HG03354 (cell line): ENCODE results near the gene EDARADD.
"Not testable (repeated sequence)": the region's sequence is repeated elsewhere in the genome, so short reads cannot be mapped to it uniquely, and the experiment has no call there.

Experiments
- ATAC-seq: cut with Tn5 transposase; IDR thresholded peaks from one replicate; pipeline ENCODE4 v1.9.1; 2021; ENCODE audit warnings: mild to moderate bottlenecking; ENCODE audit not compliant: unreplicated experiment, poor library complexity, severe bottlenecking

The EDARADD gene

GRCh38 chr1:236472850-236473788 is 79.0 kb downstream of the EDARADD start:
- no peak for ATAC-seq

GRCh38 chr1:236476019-236476418 is 81.9 kb downstream of the EDARADD start:
- ATAC-seq, result no peak

- no peak for ATAC-seq
These were observed 86.8 kb downstream of the EDARADD start for GRCh38 chr1:236480758-236481436.

- ATAC-seq, result no peak
These were observed 90.4 kb downstream of the EDARADD start for GRCh38 chr1:236484310-236484971.

DNA sequence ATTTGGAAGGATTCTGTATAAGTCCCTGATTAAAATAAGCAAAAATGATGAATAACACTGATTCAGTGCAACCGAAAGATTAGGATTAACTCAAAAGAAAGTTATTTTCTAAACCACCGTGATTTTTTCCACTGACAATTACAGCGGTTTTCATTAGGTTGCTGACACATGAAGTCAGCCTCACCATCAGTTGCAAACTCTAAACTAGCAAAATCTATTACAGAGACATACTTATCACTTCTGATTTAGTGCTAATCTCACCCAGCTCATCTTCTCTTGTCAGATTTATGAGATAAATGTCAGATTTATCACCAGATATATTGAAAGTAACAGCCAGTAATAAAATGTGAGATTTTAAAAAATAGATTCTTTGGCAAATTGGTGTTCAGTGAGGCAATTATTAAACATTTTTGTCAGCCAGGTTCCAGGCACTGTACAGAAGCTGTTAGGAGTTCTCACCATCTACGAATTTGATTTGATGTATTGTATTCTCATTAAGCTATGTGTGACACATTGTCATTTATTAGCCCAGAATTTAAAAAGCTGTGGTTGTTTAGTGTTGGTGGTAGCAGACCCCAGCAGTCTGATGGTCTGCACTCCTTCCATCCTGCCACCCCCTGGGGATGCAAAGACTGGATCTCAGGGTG is 92.4 kb downstream of the EDARADD start:
- no peak for ATAC-seq

- ATAC-seq, result not testable (repeated sequence)
These were observed 95.1 kb downstream of the EDARADD start for GRCh38 chr1:236489161-236489560.

DNA sequence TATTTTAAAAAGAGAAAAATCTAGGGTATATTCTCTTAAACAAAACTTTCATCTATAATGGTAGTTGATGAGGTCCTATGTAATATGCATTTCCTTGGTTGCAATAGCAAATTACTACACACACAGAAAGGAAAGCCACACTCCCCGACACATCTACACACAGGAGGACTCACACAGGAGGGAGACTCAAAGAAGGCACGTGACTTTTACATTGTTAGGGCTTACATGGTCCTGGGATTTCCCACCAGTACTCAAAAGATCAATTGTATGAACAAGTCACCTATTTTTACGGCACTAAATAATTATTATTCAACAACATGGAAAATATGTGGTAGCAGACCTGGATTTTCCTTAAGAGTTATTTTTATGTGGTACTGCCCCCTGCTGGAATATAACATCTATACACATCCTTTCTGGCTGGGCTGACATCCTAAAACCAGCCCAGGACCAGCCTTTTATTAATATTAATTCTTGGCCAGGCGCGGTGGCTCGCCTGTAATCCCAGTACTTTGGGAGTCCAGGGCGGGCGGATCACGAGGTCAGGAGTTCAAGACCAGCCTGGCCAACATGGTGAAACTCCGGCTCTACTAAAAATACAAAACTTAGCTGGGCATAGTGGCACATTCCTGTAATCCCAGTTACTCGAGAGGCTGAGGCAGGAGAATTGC is 95.8 kb downstream of the EDARADD start:
- no peak for ATAC-seq

- no peak for ATAC-seq
These were observed 97.5 kb downstream of the EDARADD start for GRCh38 chr1:236491469-236492136.

DNA sequence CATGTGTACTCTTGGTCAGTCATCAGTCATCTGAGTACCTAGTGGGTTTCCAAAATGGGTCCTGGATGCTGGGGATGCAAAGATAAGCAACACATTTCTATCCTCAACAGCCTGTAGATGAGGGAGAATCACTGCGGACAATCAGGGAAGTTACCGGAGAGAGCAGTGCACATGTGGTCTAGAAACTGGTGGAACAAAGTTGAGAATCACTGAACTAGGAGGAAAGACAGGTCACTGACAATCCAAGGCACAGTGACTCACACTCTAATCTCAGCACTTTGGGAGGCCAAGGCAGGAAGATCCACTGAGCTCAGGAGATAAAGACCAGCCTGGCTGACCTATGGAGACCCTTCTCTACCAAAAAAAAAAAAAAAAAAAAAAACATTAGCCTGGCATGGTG is 98.3 kb downstream of the EDARADD start:
- no peak for ATAC-seq

DNA sequence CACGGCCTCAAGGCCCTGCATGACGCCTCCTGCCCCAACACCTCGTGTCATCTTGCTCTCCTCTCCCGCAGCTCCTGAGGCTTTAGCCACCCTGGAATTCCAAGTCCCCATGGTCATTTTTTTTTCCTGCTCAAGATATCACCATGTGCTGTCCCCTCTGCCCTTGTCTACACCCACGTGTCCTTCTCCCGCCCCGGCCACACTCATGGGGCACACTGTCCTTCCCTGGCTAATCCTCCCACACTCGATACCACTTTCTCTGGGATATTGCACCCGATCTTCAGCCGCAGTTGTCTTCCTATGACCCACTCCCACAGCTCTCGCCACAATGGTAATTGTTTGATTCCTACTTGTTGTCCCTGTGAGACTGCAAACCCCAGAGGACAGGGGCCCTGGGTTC is 100.0 kb downstream of the EDARADD start:
- ATAC-seq, result no peak

GRCh38 chr1:236494586-236495466 is 100.7 kb downstream of the EDARADD start:
- no peak for ATAC-seq

DNA sequence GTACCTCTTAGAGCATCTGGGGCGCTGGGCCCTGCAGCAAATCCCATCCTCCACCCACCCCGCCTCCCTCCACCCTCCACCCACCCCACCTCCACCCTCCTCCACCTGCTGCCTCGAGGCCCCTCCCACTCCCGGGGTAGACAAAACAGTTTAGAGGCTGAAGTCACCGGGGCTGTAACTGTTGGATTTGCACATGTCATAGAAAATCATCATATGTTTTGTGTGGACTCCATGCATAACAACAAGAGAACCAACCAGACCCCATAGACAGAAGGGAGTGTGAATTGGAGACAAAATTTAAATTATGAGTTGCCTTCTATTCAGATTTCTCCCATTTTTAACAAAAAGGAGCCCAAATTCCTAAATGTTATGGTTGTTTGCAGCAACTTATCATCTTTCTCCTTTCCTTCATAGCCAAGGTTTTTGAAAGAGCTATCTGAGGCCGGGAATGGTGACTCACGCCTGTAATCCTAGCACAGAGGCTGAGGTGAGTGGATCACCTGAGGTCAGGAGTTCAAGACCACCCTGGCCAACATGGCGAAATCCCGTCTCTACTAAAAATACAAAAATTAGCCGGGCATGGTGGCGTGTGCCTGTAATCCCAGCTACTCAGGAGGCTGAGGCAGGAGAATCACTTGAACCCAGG is 101.5 kb downstream of the EDARADD start:
- ATAC-seq, result no peak

GRCh38 chr1:236497908-236498307 is 103.8 kb downstream of the EDARADD start:
- ATAC-seq, result no peak

- no peak for ATAC-seq
These were observed 107.0 kb downstream of the EDARADD start for GRCh38 chr1:236501093-236501492.

GRCh38 chr1:236502579-236502971 is 108.5 kb downstream of the EDARADD start:
- no peak for ATAC-seq

GRCh38 chr1:236502972-236503639 is 109.0 kb downstream of the EDARADD start:
- no peak for ATAC-seq

GRCh38 chr1:236504338-236504737 is 110.3 kb downstream of the EDARADD start:
- ATAC-seq, result not testable (repeated sequence)
